Measurements from ENCODE around the gene SVOP.

Gene SVOP

DNA sequence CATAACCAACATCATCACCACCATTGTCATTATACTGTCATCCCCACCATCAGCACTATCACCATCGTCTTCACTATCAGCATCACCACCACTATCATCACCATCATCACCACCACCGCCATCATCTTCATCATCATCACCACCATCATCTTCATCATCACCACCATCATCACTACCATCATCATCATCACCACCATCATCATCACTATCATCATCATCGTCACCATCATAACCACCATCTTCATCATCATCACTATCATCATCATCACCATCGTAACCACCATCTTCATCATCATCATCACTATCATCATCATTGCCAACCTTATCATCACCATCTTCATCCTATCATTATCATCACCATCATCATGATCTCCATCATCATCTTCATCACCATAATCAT lies 39.0 kb downstream of the SVOP start:
- no peak overlapping the region for H3K4me3 ChIP-seq (ENCODE audit: low read depth, low read length)
- no peak for TF ChIP-seq CTCF (IDR thresholded peaks at IDR 0.05; ENCODE audit: low read depth, low read length)

DNA sequence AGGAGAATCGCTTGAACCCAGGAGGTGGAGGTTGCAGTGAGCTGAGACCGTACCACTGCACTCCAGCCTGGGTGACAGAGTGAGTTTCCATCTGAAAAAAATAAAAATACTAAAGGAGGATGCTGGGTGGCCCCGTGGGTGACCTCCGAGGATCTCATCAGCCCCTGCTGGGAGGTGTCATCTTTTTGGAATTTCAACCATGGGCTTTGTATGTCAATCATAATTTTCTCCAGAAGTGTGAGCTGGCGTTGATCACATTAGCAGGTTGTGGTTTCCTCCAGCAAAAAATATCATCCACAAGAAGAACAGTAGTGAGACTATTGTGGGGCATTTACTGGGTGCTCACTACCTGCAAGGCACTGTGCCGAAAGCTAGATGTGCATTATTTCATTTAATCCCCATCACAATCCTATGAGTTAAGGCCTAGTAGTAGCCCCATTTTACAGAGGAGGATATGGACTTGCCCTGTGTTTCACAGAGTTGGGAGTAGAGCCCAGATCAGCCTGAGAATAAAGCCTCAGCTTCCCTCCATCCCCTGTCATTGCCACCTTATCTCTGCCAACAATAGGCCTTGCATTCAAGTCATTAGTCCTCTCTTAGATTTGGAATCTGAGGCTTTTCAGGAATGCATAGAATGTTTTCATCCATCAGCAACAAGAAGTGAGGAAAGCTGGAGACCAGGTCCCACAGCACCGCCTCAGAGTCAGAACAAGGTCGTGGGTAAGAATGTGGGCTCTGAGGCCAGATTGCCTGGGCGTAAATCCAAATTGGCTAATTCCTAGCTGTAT lies 39.8 kb downstream of the SVOP start:
- no peak for TF ChIP-seq CTCF (IDR thresholded peaks at IDR 0.05; ENCODE audit: low read depth, low read length)
- no peak overlapping the region for H3K4me3 ChIP-seq (ENCODE audit: low read depth, low read length)

GRCh38 chr12:108977360-108977759 lies 43.5 kb downstream of the SVOP start:
- no peak overlapping the region for H3K4me3 ChIP-seq (ENCODE audit: low read depth, low read length)
- TF ChIP-seq CTCF (IDR thresholded peaks at IDR 0.05; ENCODE audit: low read depth, low read length) = no peak

DNA sequence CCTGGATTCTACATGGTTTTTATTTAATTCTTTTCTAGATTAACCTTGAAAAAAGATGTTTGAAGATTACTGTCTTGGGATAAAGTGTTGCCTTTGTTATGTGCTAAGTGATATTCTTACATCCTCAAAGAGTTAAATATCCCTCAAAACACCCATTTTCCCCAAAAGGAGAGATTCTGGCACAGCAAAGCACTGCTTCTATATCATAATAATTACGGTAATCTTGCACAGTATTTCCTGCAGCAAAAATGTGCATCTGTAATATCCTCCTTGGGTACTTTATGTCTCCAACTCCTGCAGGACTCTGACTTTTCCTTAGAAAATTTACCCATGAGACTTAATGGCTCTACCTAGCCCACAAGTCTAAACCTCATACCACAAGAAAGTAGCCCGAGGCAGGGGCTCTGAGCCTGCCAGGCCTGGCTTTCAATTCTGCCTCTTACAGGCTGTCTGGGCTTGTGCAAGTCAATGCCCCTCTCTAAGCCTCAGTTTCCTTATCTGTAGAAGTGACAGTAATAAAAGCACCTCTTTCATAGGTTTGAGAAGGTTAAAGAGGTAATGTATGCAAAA lies 45.8 kb downstream of the SVOP start:
- no peak overlapping the region for H3K4me3 ChIP-seq (ENCODE audit: low read depth, low read length)
- no peak for TF ChIP-seq CTCF (IDR thresholded peaks at IDR 0.05; ENCODE audit: low read depth, low read length)

DNA sequence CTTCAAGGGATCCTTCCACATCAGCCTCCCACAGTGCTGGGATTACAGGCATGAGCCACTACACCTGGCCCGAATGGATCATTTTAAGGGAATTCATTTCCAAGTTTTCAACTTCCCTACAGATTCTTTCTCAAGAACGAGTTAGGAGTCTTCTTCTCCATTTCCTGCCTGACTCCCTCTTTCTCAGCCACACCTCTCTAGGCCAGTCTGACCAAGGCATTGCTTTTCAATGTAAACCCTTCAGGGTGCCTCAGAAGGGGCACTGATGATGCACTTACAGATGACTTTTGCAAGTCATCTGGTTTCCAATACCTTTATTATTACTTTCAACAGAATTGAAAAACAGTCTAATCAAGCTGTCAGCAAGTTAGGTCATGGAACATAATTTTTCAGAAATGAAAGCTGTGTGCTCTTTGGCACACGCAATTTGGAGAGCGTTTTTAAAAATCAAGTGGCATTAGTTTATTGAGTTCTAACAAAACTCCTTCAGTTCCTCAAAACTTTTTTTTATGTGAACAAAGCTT lies 47.2 kb downstream of the SVOP start:
- no peak for TF ChIP-seq CTCF (IDR thresholded peaks at IDR 0.05; ENCODE audit: low read depth, low read length)
- H3K4me3 ChIP-seq (ENCODE audit: low read depth, low read length) = no peak overlapping the region

DNA sequence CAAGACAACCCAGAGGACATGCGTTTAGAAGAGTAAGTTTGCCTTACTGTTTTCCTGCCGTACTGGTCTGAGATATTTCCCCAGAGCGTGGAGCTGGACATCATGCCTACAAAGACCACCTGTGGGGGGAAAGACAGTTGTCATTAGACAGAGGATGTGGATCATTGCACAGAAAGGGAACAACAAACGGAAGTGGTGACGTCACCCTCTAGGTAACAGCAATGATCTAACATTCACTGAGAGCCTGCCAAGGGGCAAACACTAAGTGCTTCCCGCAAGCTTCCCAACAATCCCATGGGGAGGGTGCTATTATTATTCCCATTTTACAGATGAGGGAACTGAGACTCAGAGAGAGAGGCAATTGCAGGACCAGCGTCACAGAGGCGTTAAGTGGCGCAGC lies 48.5 kb downstream of the SVOP start:
- TF ChIP-seq CTCF (IDR thresholded peaks at IDR 0.05; ENCODE audit: low read depth, low read length) = no peak
- H3K4me3 ChIP-seq (ENCODE audit: low read depth, low read length) = no peak overlapping the region

- no peak overlapping the region for H3K4me3 ChIP-seq (ENCODE audit: low read depth, low read length)
- no peak for TF ChIP-seq CTCF (IDR thresholded peaks at IDR 0.05; ENCODE audit: low read depth, low read length)
Observed at GRCh38 chr12:108969622-108970021, 51.2 kb downstream of the SVOP start.
